OCI-LY7 (cell line): ENCODE data around the gene TMCC1. TPM values are rescaled to one million over a fixed set of nuclear protein-coding genes. Genes with fewer than 3 reads are reported as not detected.

ENCODE experiments used
- BruUV-seq: library from RNA; stranded (reverse); fragments of 400-500 nt; replicated peaks from 2 replicates; lab custom pipeline; 2021; lab: Mats Ljungman, UMichigan
- CTCF ChIA-PET: fragments of 300-600 bp; sonication (Branson Sonifier 250); formaldehyde crosslinking; loops from one replicate; lab custom pipeline; 2022; ENCODE audit warnings: antibody characterized with exemption; ENCODE audit not compliant: unreplicated experiment; lab: Charles Lee
- POLR2A ChIA-PET: fragments of 300-600 bp; sonication (Branson Sonifier 250); formaldehyde crosslinking; loops from one replicate; lab custom pipeline; 2022; ENCODE audit warnings: antibody characterized with exemption; lab: Charles Lee
- DNase-seq: peaks from one replicate; pipeline ENCODE4 v3.0.0-alpha.2; 2015; ENCODE audit warnings: low spot score
- H2AFZ ChIP-seq: fragments of 200-600 bp; sonication (generic), shearing (Covaris generic); 2 replicates; pipeline ENCODE4 v1.6.1; 2014; ENCODE audit warnings: mild to moderate bottlenecking, antibody characterized with exemption, low read length, moderate library complexity
- H3K27ac ChIP-seq: fragments of 200-600 bp; sonication (generic); 2 replicates; pipeline ENCODE4 v1.5.1; 2014; ENCODE audit warnings: mixed run types, low read depth, mild to moderate bottlenecking, moderate library complexity, low read length, inconsistent platforms; ENCODE audit not compliant: poor library complexity, severe bottlenecking
- H3K36me3 ChIP-seq: fragments of 200-600 bp; sonication (generic); 2 replicates; pipeline ENCODE4 v1.6.1; 2014; ENCODE audit warnings: mild to moderate bottlenecking, antibody characterized with exemption, low read length, moderate library complexity, mixed read lengths; ENCODE audit not compliant: insufficient read depth
- H3K4me1 ChIP-seq: fragments of 200-600 bp; sonication (generic); 2 replicates; pipeline ENCODE4 v1.5.1; 2014; ENCODE audit warnings: mild to moderate bottlenecking, low read length; ENCODE audit not compliant: insufficient read depth, poor library complexity, severe bottlenecking
- H3K4me2 ChIP-seq: fragments of 200-600 bp; sonication (generic); 2 replicates; pipeline ENCODE4 v1.6.1; 2014; ENCODE audit warnings: mild to moderate bottlenecking, low read length
- H3K4me3 ChIP-seq: fragments of 200-600 bp; sonication (generic); 2 replicates; pipeline ENCODE4 v1.5.1; 2014; ENCODE audit warnings: mild to moderate bottlenecking, low read depth, low read length; ENCODE audit not compliant: poor library complexity, severe bottlenecking
- H3K79me2 ChIP-seq: fragments of 200-600 bp; sonication (generic); 2 replicates; pipeline ENCODE4 v1.6.1; 2016; ENCODE audit warnings: low read depth, mild to moderate bottlenecking, low read length, moderate library complexity, mixed read lengths; ENCODE audit not compliant: insufficient read depth
- H3K9me2 ChIP-seq: fragments of 200-600 bp; sonication (generic); 2 replicates; pipeline ENCODE4 v1.6.1; 2016; ENCODE audit warnings: mild to moderate bottlenecking, low read length, mixed read lengths; ENCODE audit not compliant: insufficient read depth
- H3K9me3 ChIP-seq: fragments of 200-600 bp; sonication (generic); 2 replicates; pipeline ENCODE4 v1.6.1; 2014; ENCODE audit warnings: mild to moderate bottlenecking, mixed run types, low read length, mixed read lengths
- H4K20me1 ChIP-seq: fragments of 200-600 bp; sonication (generic); 2 replicates; pipeline ENCODE4 v1.6.1; 2014; ENCODE audit warnings: mild to moderate bottlenecking, antibody characterized with exemption, low read length, moderate library complexity, mixed read lengths; ENCODE audit not compliant: insufficient read depth
- CTCF ChIP-seq: fragments of 200-600 bp; sonication (generic); conservative IDR thresholded peaks from 2 replicates; pipeline ENCODE4 v1.5.1; 2014; ENCODE audit warnings: mild to moderate bottlenecking, antibody characterized with exemption, low read length, moderate library complexity, mixed read lengths
- EZH2phosphoT487 ChIP-seq: fragments of 200-600 bp; sonication (generic); IDR thresholded peaks from 2 replicates; pipeline ENCODE4 v1.6.1; 2018; ENCODE audit warnings: low read depth, borderline replicate concordance, mild to moderate bottlenecking, mixed run types, antibody characterized with exemption, low read length, moderate library complexity, mixed read lengths
- intact Hi-C: fragments of 100-400 bp; cut with micrococcal nuclease; formaldehyde crosslinking; loops from one replicate; pipeline ENCODE4 v1.10.0; 2022; ENCODE audit not compliant: unreplicated experiment
- total RNA-seq, 2 experiments: library from RNA; depleted of rRNA in 1 of 2; stranded (reverse); fragments of >200 nt in 1 of 2; shearing (Covaris generic) in 1 of 2; gene quantifications; 2 replicates each; pipeline ENCODE4 v1.2.3, GENCODE V29; 2014 to 2022

Gene TMCC1
- total RNA-seq, 2 experiments from 2014 or later: 31.7 to 38.8 TPM

GRCh38 chr3:129665024-129665768 is 228.3 kb downstream of the TMCC1 start:
- intact Hi-C loops: no loop called here
- Histone ChIP-seq H3K79me2 (no peaks in the 10 kb centered on the region), H2AFZ (no peak overlapping the region), H3K27ac (no peak overlapping the region), H3K36me3 (peaks cover 13% of the 10 kb centered on the region), H3K4me1 (no peaks in the 10 kb centered on the region), H3K9me2 (no peaks in the 10 kb centered on the region), H3K9me3 (no peaks in the 10 kb centered on the region), H3K4me2 (no peak overlapping the region), H3K4me3 (no peak overlapping the region), H4K20me1 (no peaks in the 10 kb centered on the region)
- no peak for TF ChIP-seq EZH2phosphoT487
- no peak for TF ChIP-seq CTCF
- CTCF ChIA-PET: no interaction called here
- POLR2A ChIA-PET: interaction anchor here (0.6 to 1.5 kb wide), 8 partner anchors 11 to 262 kb away, joined by 3 to 5 read pairs (median 4); no protein-coding TSS in a partner anchor
- no peak for DNase-seq
- no TSS peak for BruUV-seq

- Histone ChIP-seq H3K4me2 (no peak overlapping the region), H3K36me3 (peaks cover 3% of the 10 kb centered on the region; the same call in 1 of the 2 replicates), H2AFZ (no peak overlapping the region), H3K4me3 (no peak overlapping the region), H3K9me3 (no peaks in the 10 kb centered on the region), H3K79me2 (no peaks in the 10 kb centered on the region), H3K9me2 (no peaks in the 10 kb centered on the region), H3K4me1 (no peaks in the 10 kb centered on the region), H4K20me1 (no peaks in the 10 kb centered on the region), H3K27ac (no peak overlapping the region)
- TF ChIP-seq EZH2phosphoT487: no peak
- TF ChIP-seq CTCF: no peak
- no peak for DNase-seq
- CTCF ChIA-PET: no interaction called here
- intact Hi-C loops: no loop called here
- POLR2A ChIA-PET: interaction anchor here (0.6 to 1.5 kb wide), 6 partner anchors 12 to 263 kb away, joined by 3 to 5 read pairs (median 3); no protein-coding TSS in a partner anchor
- no TSS peak for BruUV-seq
These were observed 229.4 kb downstream of the TMCC1 start for GRCh38 chr3:129663930-129664646.
